Liver (tissue), 3 donors: ENCODE measurements around the gene NAT8L.

Experiments used
- ATF3 ChIP-seq: IDR thresholded peaks from 2 replicates; pipeline ENCODE4 v1.6.1; 2016; ENCODE audit warnings: antibody characterized with exemption
- CTCF ChIP-seq: fragments of 150-350 bp; IDR thresholded peaks from 2 replicates; pipeline ENCODE4 v1.5.1; 2017; ENCODE audit warnings: improper control_type of control experiment, low read depth, low read length; ENCODE audit not compliant: missing input control
- EGR1 ChIP-seq, 2 donors: IDR thresholded peaks; 2 replicates each; pipeline ENCODE4 v1.6.1; 2016 to 2018; ENCODE audit warnings: antibody characterized with exemption in 2 of 2, low read depth in 2 of 2
- FOXA1 ChIP-seq: IDR thresholded peaks from 2 replicates; pipeline ENCODE4 v1.6.1; 2016; ENCODE audit warnings: antibody characterized with exemption
- HNF4A ChIP-seq, 2 donors: conservative IDR thresholded peaks; 2 replicates each; pipeline ENCODE4 v1.6.1; 2016; ENCODE audit warnings: antibody characterized with exemption in 2 of 2, mild to moderate bottlenecking in 2 of 2
- JUND ChIP-seq, 2 donors: IDR thresholded peaks; 2 replicates each; pipeline ENCODE4 v1.6.1; 2016; ENCODE audit warnings: antibody characterized with exemption in 2 of 2
- RAD21 ChIP-seq, 2 donors: IDR thresholded peaks; 2 replicates each; pipeline ENCODE4 v1.6.1; 2016; ENCODE audit warnings: antibody characterized with exemption in 2 of 2, mild to moderate bottlenecking in 2 of 2
- SP1 ChIP-seq: IDR thresholded peaks from 2 replicates; pipeline ENCODE4 v1.6.1; 2018; ENCODE audit warnings: antibody characterized with exemption, mild to moderate bottlenecking
- TAF1 ChIP-seq: conservative IDR thresholded peaks from 2 replicates; pipeline ENCODE4 v1.6.1; 2016; ENCODE audit warnings: antibody characterized with exemption, mild to moderate bottlenecking
- YY1 ChIP-seq: IDR thresholded peaks from 2 replicates; pipeline ENCODE4 v1.6.1; 2016; ENCODE audit warnings: antibody characterized with exemption, mild to moderate bottlenecking
- ZBTB33 ChIP-seq: IDR thresholded peaks from 2 replicates; pipeline ENCODE4 v1.6.1; 2016; ENCODE audit warnings: antibody characterized with exemption
- TF ChIP-seq, protein P1 (sequence below): IDR thresholded peaks from 2 replicates; pipeline ENCODE4 v1.6.1; 2016; ENCODE audit warnings: antibody characterized with exemption
- donor health status: healthy.
- donor health status: healthy.

DNA sequence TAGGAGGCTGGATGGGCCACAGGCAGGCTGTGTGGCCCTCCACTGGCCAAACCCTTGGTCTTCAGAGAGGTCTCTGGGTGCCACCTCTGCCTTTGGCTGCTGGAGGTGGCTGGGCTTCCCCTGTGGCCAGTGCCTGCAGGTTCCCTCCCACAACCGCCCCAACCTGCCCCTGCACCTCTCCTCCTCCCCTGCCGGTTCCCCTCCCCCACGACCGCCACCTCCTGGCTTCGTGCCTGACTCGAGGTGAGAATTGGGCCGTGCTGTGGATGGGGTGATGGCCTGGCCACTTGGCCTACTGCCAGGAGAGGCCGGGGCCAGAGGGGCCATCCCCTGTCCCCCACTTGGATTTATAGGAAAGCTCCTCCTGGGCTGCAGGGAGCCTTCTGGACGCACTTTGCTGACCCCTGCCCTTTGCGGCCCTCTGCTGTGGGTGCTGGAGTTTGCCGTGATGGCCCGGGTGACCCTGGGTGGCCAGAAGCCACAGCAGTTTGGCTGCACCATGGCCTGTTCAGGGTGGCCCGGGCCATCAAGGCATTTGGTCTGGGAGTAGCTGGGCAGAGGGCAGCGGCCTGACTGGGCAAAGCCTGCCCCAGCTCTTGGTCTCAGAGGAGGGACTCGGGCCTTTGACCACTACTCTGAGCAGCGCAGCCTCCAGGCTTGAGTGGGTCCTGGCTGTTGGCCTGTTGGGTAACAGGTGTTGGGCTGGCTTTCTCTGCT lies 3.8 kb downstream of the NAT8L start:
- TF ChIP-seq CTCF (no peak), SP1 (no peak), ATF3 (no peak), FOXA1 (no peak), EGR1 (IDR thresholded peaks at IDR 0.05; ENCODE audit: low read depth in 2 of 2) (no peak), YY1 (no peak), HNF4A (conservative IDR thresholded peaks at IDR 0.05) (no peak), RAD21 (IDR thresholded peaks at IDR 0.05) (no peak), TAF1 (no peak), ZBTB33 (no peak), JUND (IDR thresholded peaks at IDR 0.05) (no peak)
- TF ChIP-seq, protein P1, sequence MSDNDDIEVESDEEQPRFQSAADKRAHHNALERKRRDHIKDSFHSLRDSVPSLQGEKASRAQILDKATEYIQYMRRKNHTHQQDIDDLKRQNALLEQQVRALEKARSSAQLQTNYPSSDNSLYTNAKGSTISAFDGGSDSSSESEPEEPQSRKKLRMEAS: no peak
